Measurements from ENCODE around the gene BMP4. TPM values are rescaled to one million over a fixed set of nuclear protein-coding genes. Genes with fewer than 3 reads are reported as not detected.

The BMP4 gene
- total RNA-seq, 1 experiment from 2014 or later = 12.2 TPM

DNA sequence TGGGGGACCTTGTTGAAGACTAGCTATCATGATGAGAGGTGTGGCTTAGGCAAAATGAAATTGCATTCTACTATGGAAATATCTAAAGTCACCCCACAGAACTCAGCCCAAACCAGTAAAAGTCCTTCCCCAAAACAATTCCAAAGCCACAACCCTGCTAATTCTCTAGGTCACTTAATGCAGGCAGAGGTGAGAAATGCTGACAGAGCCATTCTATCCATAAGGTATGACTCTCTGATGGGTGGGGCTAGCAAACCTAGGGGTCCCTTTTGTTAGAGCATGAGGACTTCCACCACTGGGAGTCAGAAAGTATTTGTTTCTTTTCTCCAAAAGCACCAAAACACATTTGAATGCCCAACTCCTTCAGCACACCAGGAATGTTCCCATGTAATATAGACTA is 12.7 kb upstream of the BMP4 start:
- no peaks in the 10 kb centered on the region for H4K20me1 ChIP-seq (ENCODE audit: control insufficient read depth, insufficient read depth, insufficient read length)
- no peaks in the 10 kb centered on the region for H3K23me2 ChIP-seq (ENCODE audit: insufficient read length, low read depth, low read length, poor library complexity, severe bottlenecking)
- Mint-ChIP-seq H3K4me3 (no peak overlapping the region), H3K27me3 (ENCODE audit: low read depth) (peaks cover 18% of the 10 kb centered on the region), H3K36me3 (ENCODE audit: insufficient read depth in 1 of 3, low read depth in 3 of 3) (peaks cover 0 to 16% (median 2%) of the 10 kb centered on the region in 3 experiments; a peak in 3 of 7 replicates), H3K4me1 (peaks cover 29 to 31% of the 10 kb centered on the region in 2 experiments), H3K9me3 (peaks cover 3 to 11% of the 10 kb centered on the region in 2 experiments; a peak in 2 of 5 replicates), H3K27ac (peak overlapping the region in 1 of 3 experiments; percentile 21; a peak in 1 of 7 replicates)
- H2BK120ac ChIP-seq (ENCODE audit: low read depth, low read length, poor library complexity, severe bottlenecking) = no peak overlapping the region
- no peaks in the 10 kb centered on the region for H3K79me2 ChIP-seq (ENCODE audit: insufficient read depth, low read length)
- no peak overlapping the region for H2BK20ac ChIP-seq (ENCODE audit: low read depth, low read length, poor library complexity, severe bottlenecking)
- H2AK5ac ChIP-seq (ENCODE audit: insufficient read length, low read length) = no peak overlapping the region
- peaks cover 7% of the 10 kb centered on the region; the same call in 1 of the 2 replicates for H3K4me1 ChIP-seq (ENCODE audit: insufficient read depth, low read length)
- no peak overlapping the region for H4K5ac ChIP-seq (ENCODE audit: insufficient read length, low read depth, low read length)
- no peak overlapping the region for H2BK5ac ChIP-seq (ENCODE audit: insufficient read length, low read length)
- no peak overlapping the region for H2BK15ac ChIP-seq (ENCODE audit: low read depth, low read length)
- H3K4ac ChIP-seq (ENCODE audit: low read depth, low read length) = no peak overlapping the region
- H3K9me3 ChIP-seq (ENCODE audit: control insufficient read depth, low read depth, low read length) = no peaks in the 10 kb centered on the region
- H2AFZ ChIP-seq (ENCODE audit: low read length) = no peak overlapping the region
- H4K8ac ChIP-seq (replicated peaks; ENCODE audit: insufficient read length, low read depth, low read length) = no peak overlapping the region
- no peak overlapping the region for H3K14ac ChIP-seq (ENCODE audit: insufficient read depth, low read length)
- H3K9ac ChIP-seq (ENCODE audit: extremely low read depth, insufficient read length, low read length) = no peak overlapping the region
- no peaks in the 10 kb centered on the region for H3K79me1 ChIP-seq (ENCODE audit: insufficient read depth, low read depth, low read length, poor library complexity, severe bottlenecking)
- no peak overlapping the region for H3K4me2 ChIP-seq (ENCODE audit: insufficient read depth, insufficient read length, low read length)
- no peak overlapping the region for H3K56ac ChIP-seq (ENCODE audit: insufficient read length, low read depth, low read length)
- H3K27ac ChIP-seq (ENCODE audit: insufficient read length, low read depth, low read length) = no peak overlapping the region
- no peak overlapping the region for H3T11ph ChIP-seq (ENCODE audit: low read length)
- TF ChIP-seq, protein P1, sequence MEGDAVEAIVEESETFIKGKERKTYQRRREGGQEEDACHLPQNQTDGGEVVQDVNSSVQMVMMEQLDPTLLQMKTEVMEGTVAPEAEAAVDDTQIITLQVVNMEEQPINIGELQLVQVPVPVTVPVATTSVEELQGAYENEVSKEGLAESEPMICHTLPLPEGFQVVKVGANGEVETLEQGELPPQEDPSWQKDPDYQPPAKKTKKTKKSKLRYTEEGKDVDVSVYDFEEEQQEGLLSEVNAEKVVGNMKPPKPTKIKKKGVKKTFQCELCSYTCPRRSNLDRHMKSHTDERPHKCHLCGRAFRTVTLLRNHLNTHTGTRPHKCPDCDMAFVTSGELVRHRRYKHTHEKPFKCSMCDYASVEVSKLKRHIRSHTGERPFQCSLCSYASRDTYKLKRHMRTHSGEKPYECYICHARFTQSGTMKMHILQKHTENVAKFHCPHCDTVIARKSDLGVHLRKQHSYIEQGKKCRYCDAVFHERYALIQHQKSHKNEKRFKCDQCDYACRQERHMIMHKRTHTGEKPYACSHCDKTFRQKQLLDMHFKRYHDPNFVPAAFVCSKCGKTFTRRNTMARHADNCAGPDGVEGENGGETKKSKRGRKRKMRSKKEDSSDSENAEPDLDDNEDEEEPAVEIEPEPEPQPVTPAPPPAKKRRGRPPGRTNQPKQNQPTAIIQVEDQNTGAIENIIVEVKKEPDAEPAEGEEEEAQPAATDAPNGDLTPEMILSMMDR (conservative IDR thresholded peaks at IDR 0.05) = no peak
- H2BK12ac ChIP-seq (ENCODE audit: insufficient read length, low read depth, low read length) = no peak overlapping the region
- H4K91ac ChIP-seq (ENCODE audit: insufficient read length, low read depth, low read length) = no peak overlapping the region
- H3K23ac ChIP-seq (ENCODE audit: insufficient read length, low read depth, low read length) = no peak overlapping the region
- no peaks in the 10 kb centered on the region; the same call in 1 of the 2 replicates for H3K27me3 ChIP-seq (ENCODE audit: insufficient read depth, low read length)
- no peak overlapping the region for H3K18ac ChIP-seq (ENCODE audit: insufficient read length, low read depth, low read length)
- no peak for DNase-seq

Measured in H9 (cell line).